ENCODE data around the gene GRPR. TPM values are rescaled to one million over a fixed set of nuclear protein-coding genes. Genes with fewer than 3 reads are reported as not detected.
"Not testable (repeated sequence)": the region's sequence is repeated elsewhere in the genome, so short reads cannot be mapped to it uniquely, and the experiment has no call there.

The GRPR gene
- total RNA-seq, 1 experiment from 2014 or later = 0.06 TPM

DNA sequence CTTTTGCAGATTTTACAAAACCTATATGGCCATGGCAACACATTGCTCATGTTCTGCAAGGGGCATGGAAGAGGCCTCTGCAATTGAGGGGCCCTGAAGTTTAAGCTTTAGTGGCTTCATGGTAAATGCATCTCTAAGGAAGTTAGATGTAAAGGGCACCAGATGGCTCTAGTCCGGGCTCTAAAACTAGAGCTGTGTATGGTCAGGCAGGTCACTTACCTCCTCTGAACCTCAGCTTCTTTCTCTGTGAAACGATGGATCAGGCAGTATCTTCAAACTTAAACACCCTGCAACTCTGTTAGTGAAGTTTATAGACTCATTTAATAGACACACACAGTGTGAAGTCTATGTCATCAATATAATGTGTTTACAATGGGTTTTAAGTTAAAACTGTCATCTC lies 53.9 kb downstream of the GRPR start:
- DNase-seq (ENCODE audit: low read depth) = no peak

DNA sequence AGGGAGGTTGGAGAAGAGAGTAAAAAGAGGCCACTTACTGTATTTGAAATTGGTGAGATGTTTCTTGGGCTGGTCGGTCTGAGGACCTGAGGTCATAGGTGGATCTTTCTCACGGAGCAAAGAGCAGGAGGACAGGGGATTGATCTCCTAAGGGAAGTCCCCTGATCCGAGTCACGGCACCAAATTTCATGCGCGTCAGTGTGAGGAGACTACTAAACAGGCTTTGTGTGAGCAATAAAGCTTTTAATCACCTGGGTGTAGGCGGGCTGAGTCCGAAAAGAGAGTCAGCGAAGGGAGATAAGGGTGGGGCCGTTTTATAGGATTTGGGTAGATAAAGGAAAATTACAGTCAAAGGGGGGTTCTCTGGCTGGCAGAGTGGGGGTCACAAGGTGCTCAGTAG lies 60.5 kb downstream of the GRPR start:
- not testable (repeated sequence) for DNase-seq (ENCODE audit: low read depth)

DNA sequence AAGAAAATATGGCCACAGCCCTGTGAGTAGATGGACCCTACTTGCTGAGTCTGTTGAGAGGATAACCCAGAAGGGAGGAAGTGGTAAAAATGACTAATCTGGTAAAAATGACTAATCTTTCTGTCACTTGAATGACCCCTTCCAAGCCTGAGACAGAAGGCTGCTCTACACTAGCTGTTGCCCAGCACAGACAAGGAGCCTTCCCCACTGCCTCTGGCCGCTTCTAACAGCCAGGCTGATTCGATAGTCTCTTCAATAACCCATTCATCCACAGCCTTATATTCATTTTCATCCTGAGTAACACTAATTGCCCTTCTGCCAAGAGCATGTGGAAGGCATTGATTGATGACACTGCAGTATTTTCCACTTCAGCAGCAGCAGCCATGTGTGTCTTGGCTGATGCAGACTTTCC lies 62.4 kb downstream of the GRPR start:
- DNase-seq (ENCODE audit: low read depth) = peak; percentile 84

DNA sequence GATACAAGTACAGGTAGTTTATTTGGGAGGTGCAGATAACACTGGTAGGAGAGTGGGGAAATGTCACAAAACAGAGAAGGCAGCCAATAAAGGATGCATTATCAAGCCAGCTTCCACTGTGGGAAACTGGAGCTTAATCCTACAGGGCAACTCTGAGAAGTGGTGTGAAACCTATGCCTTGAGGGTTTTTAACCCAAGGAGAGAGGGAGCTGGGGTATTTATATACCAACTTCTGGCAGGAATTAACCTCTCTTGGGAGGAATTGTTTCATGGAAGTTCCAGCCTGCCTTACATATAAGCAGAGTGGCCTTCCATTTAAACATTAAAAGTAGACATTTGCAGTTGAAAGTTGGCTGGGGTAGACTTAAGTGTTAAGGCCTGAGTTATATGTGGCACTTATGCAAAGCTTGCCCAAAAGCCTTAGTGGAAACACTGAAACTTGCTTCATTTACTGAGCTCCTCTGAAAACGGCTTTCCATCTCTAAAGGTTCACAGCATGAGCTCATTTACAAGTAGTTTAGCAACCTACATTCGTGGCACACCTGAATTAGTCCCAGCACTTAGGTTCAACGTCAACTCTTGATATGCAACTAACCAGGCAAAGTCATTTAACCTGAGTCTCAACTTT lies 63.1 kb downstream of the GRPR start:
- no peak for DNase-seq (ENCODE audit: low read depth)

DNA sequence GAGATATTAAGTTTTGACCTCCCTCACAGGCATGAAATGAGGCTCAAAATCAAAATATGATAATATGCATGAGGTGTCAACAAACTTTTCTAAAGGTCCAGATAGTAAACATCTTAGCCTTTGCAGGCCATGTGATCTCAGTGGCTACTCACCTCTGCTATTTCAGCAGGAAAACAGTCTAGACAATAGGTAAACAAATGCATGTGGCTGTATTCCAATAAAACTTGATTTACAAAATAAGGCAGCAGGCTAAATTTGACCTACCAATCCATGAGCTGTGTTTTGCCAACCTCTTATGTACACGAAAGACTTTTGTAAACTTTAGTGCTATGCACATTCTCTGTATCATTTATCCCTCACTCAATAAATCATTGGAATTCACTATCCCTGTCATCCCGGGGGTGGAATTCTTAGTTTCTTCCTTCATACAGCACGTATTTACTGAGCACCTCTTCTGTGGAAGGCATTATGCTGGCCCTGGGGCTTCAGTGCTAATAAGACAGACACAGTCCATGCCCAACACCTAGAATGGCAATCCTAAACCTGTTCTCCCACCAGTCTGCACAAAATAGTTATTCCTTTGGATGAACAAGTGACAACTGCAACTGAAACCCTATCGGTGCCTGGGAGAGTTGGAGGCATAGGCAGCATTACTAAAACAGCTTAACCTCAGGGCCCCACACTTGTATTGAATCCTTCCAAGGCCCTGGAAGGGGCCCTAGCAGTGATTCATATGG lies 63.8 kb downstream of the GRPR start:
- DNase-seq (ENCODE audit: low read depth) = no peak

DNA sequence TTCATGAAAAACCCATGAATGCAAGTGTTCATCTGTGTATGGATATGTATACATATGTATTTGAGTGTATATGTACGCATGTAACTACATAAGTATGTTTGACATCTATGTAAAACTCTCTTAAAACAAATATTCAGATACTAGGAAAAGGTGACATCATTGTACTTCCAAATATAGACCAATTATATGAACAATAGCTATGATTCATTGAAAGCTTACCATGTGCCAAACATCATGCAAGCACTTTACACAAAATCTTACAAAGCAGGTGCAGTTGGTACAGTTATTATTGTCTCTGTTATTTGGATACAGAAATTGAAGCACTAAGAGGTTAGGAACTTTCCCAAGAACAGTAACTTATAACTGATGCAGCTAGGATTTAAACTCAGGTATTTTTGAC lies 65.3 kb downstream of the GRPR start:
- DNase-seq (ENCODE audit: low read depth) = peak; percentile 46

DNA sequence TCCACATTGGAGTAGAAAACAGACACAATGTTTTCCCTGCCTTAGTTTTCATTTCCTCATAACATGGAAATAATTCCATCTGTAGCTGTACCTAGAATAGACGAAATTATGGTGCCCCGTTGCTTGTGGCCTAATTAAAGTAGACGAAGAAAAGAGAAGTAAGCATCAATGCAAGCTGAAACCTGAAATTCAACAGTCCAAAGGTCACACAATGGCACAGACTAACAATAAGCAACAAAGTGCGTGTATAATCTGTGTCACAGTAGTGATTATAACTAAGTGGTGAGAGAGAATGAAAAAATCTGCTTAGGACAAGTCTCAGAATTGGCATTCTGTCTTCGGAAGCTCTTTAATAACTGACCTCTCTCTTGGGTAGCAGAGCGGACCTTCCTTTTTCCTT lies 68.2 kb downstream of the GRPR start:
- DNase-seq (ENCODE audit: low read depth) = no peak

DNA sequence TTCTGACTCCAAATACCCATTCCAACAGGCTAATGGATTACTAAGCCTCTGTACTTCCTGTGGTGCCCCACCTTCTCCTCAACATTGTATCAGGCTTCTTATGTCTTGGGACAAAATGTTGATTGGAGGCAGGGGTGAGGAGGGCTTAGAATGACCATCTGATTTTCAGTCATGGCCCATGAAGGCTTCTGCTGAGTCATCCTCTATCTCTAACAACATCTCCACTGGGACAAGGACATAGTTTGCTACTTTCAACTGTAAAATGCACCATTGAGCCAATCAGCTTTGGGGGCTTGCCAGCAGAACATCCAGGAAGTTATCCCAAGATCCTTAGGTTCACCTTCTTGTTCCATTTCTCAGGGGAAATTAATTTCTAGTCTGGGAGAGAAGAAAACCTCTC lies 73.5 kb downstream of the GRPR start:
- DNase-seq (ENCODE audit: low read depth) = no peak

DNA sequence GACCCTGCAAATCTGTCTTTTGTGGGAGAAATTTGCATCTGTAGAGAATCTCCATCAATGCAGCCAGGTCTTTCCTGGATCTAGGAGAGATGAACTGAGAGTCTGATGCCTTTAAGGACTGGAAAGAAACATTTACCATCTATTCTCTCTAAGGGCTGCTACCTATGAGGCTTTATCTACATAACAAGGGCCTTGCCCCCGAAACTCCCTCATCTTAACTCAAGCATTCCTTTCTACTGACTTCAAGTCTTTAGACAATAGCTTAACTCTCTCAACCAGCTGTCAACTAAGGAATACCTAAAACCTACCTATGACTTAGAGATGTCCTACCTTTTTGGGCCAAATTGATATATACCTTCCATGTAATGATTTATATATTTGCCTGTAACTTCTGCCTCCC lies 76.0 kb downstream of the GRPR start:
- DNase-seq (ENCODE audit: low read depth) = no peak

DNA sequence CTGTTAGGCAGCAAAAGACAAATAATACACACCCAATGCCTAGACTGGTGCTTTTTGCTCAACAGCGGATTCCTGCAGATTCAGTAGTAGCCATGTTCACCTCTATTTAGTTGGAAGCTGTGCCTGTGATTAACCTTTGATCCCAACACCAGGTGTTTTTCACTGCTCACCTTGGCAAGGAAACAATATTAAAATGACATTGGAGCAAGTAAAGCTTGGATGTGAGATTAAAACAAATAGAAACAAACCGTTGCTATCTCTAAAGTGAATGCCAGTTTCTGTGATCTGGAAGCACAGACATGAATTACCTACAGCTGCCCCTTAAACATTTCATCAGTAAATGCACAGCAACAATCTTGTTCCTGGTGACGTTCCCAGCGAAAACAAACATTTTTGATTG lies 79.6 kb downstream of the GRPR start:
- DNase-seq (ENCODE audit: low read depth) = no peak

Other genes with a start within 250 kb of the GRPR start
- gene MAGEB17, start 43.9 kb downstream of the GRPR start, total RNA-seq (2014; rRNA removed) = 0.13 TPM in 1 of 2 replicates, not detected in the other

All from LHCN-M2 (cell line).